DND-41 (cell line): Measurements from ENCODE around the gene BCL2L1.

Experiments used
- CTCF ChIP-seq: IDR thresholded peaks from 2 replicates; pipeline ENCODE4 v1.5.1; 2012; ENCODE audit warnings: borderline replicate concordance, low read length, moderate library complexity, mild to moderate bottlenecking; ENCODE audit not compliant: poor library complexity, severe bottlenecking; ENCODE audit errors: extremely low read depth
- EZH2 ChIP-seq: IDR thresholded peaks from 3 replicates; pipeline ENCODE4 v1.6.1; 2012; ENCODE audit warnings: borderline replicate concordance, low read depth, mild to moderate bottlenecking, moderate library complexity, low read length, inconsistent platforms; ENCODE audit not compliant: severe bottlenecking

- TF ChIP-seq CTCF (no peak), EZH2 (no peak)
These were observed 47.6 kb upstream of the BCL2L1 start for GRCh38 chr20:31770243-31770642.
